Airway epithelial cell (primary cell): Measurements from ENCODE around the gene ERBB3. TPM values are rescaled to one million over a fixed set of nuclear protein-coding genes. Genes with fewer than 3 reads are reported as not detected.

Experiments
- total RNA-seq: library from RNA; depleted of rRNA; stranded (reverse); fragments of >200 nt; gene quantifications from 2 replicates; pipeline ENCODE4 v1.2.3, GENCODE V29; 2015

The ERBB3 gene
- 22.6 and 36.5 TPM in 2 replicates for total RNA-seq

DNA sequence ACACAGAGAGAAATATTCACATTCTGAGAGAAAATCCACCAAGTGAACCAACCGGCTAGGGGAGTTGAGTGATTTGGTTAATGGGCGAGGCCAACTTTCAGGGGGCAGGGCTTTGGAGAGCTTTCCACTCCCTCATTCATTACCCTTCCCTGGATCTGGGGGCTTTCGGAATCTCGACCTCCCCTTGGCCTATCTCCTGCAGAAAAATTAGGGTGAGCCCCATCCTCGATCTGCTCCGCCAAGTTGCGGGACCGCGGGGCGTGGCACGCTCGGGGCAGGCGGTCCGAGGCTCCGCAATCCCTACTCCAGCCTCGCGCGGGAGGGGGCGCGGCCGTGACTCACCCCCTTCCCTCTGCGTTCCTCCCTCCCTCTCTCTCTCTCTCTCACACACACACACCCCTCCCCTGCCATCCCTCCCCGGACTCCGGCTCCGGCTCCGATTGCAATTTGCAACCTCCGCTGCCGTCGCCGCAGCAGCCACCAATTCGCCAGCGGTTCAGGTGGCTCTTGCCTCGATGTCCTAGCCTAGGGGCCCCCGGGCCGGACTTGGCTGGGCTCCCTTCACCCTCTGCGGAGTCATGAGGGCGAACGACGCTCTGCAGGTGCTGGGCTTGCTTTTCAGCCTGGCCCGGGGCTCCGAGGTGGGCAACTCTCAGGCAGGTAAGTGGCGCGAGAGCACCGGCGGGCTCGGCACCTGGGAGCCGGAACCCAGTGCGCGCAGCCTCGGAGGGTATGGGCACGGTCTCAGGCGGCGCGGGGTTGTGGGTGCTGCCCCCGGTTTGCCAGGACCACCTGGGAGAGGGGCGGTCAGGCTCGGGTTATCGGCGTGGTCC, at the start of gene ERBB3:
ERBB3 (plus strand) TSS at position 443 of the 833 bp plus-strand sequence; CDS start at position 579, 136 bp downstream.

DNA sequence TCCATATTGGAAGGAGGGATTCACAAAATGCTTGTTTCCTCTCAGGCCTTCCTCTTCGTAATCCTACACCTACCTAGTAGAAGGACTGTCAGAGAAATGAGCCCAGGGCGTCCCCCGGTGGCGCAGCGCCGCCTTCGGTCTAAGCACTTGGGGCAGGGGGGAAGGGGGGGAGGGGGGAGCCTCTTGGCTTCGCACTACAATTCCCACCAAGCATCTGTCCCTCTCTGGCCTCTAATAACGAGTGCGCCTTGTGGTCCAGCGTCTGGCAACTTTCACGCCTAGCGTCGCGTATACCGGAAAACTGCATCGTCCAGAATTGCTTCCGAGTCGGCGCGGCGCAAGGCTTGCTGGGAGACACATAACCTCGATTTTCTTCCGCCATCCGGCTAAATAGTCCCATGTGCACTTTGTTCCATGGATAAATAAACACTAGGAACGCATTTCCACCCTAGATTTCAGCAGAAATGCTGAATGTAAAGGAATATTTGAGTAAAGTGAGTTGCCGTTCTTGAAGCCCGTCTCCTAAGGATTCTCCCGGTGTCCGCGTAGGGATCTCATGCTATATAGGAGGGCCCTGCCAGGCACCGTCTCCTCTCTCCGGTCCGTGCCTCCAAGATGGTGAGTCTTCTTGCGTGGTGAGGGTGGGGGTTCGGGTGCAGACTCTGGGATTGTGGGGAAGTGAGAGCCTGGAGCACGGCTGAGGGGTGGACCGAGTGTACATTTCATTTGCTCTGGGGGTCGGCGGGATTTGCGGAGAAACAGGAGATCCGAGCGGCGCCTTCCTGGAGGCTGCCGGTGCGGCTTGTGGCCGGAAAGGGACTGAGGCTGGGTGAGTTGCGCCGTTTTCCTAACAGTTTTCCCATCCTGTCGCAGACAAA, 38.2 kb upstream of the ERBB3 start, which contains the start of gene RPS26:
RPS26 (plus strand) TSS at position 367 of the 878 bp plus-strand sequence; CDS start at position 616, 249 bp downstream.

DNA sequence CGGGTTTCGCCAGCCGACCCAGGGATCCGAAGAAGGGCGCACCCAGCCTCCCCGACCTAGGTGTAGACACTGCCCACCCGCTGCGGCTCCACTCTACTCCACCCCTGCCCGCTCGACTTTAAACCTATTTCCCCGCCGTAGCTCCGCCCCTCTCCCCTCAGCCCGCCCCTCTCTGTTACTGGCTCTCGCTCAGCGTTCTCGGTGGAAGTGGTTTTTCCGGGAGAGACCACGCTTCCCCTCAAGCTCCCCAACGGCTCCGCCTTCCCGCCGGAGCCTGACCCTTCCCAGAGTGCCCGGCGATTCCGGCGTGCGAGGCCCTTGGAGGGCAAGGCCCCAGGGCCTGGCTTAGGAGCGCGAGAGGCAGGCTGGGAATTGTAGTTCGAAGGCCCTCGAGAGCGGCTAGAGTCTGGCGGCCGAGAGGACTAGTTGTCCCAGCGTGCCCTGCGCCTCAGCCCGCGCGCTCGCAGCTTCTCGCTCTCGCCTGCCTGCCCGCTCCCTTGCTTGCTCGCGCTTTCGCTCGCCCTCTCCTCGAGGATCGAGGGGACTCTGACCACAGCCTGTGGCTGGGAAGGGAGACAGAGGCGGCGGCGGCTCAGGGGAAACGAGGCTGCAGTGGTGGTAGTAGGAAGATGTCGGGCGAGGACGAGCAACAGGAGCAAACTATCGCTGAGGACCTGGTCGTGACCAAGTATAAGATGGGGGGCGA, 24.3 kb downstream of the ERBB3 start, which contains the start of gene PA2G4:
PA2G4 (plus strand) TSS at position 451 of the 706 bp plus-strand sequence; CDS start at position 630, 179 bp downstream.

DNA sequence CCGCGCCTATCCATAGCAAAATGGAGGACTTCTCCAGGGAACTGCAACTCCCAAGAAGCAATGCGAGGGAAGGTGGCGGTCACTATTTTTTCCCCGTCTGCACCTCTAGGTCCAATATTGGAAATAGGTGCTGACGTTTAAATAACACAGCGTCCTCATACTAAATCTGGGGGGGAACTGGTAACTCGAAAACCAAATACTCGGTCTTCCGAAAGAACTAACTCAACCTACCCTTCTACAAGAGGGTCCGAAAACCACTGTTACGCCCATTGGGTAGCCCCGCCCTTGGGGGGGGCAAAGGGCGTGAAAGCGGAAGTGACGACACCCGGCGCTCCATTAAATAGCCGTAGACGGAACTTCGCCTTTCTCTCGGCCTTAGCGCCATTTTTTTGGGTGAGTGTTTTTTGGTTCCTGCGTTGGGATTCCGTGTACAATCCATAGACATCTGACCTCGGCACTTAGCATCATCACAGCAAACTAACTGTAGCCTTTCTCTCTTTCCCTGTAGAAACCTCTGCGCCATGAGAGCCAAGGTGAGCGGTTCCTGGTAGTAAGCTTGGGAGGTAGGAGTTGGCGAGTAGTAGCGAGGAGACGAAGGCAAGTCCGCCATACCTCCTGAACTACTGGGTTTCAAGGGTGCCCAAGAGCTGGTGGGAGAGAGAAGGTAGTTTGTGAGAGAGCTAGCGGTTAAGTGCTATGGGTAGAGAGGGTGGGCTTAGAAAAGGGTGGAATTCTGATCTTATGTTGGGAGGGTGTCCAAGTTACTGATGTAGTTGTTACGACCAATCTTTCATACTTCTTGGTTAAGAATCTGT, 36.5 kb downstream of the ERBB3 start, which contains the start of gene RPL41:
RPL41 (plus strand) TSS at position 367 of the 815 bp plus-strand sequence.

DNA sequence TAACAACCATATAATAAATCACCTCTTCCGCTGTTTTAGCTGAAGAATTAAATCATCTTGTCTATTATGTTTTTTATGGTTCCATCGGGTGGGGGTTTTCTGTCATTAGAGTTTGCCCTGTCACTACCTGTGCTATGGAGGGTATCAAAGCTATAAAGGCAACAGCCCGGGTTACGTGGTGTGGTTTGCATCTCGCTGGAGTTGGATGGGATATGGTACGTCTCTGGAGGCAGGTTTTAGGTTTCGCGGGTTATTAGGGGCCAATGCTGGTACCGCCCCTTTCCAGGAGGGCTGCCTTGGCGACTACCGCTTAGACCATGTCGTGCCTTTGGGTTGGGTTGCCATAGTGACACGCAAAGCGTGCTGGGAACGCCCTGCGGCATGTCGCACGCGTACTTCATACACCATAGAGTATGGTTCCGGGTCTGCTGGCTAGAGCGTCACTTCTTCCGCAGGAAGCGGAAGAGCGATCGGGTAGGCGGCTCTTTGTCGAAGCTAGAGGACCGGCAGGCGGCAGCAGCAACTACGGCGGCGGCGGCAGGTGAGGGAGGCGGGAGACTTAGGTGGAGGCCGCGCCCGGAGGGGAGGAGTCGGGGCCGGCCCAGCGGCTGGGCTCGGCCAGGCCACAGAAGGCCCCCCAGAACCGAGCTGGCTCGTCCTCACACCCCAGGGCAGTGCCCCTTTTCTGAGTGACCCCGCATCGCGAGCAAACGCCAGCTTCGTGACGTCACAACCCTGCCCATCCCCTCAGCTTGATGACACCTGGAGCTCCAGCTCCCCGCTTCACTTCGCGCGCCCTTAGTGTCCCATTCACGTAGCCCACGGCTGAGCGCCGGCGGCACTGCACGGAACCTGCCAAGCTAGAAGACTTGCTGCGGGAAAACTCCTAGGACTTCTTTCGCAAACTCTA, 38.1 kb downstream of the ERBB3 start, which contains the start of gene ZC3H10:
ZC3H10 (plus strand) TSS at position 489 of the 910 bp plus-strand sequence. CDS start 2,297 bp downstream, outside the sequence.

DNA sequence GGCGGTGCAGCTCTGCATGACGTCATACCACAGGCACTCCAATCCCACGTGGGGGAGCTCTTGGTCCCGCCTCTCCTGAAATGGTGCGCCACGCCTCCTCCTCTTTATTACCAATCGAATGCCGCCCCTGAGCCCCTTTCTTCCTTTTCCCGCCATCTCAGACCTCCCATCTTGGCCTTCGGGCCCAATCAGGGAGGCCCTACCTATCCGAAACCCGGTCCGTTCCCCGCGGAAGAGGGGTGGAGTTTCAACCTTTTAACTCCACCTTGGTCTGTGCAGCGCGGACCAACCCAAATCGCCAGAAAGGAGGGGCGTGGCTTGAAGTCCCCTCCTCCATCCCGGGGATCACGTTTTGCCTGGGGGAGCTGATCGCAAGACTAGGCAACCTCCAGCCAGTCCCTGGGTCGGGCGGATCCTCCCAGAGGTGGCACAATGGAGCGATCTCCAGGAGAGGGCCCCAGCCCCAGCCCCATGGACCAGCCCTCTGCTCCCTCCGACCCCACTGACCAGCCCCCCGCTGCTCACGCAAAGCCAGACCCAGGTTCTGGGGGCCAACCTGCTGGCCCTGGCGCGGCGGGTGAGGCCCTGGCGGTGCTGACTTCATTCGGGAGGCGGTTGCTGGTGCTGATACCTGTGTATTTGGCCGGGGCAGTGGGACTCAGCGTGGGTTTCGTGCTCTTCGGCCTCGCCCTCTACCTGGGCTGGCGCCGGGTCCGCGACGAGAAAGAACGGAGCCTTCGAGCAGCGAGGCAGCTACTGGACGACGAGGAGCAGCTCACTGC, 48.1 kb downstream of the ERBB3 start, which contains the start of gene ESYT1:
ESYT1 (plus strand) TSS at position 380 of the 782 bp plus-strand sequence; CDS start at position 433, 53 bp downstream.

DNA sequence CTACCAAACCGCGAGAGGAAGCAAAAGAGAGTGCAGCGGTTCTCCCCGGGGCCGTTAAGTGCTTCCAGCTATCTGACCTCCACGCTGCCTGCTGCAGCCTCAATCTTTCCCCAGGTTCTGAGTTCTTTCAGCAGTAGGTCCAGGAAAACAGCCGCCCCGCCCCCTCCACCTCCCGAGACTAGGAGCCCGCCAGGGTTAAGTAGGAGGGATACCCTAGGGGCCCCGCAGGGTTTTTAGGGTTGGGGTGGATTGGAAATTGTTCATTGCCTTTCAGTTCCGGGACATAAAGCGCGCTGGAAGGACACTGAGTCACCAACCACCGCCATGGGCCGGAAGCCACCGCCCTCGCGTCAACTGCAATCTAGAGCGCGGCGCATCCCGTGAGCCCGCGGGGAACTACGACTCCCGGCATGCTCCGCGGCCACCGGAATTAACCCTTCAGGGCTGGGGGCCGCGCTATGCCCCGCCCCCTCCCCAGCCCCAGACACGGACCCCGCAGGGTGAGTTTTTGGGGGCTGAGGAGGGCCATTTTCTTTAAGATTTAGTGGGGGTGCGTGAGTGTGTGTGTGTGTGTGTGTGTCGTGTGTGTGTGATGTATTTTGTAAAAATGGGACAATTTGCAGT, 72.3 kb downstream of the ERBB3 start, which contains the start of gene MYL6B:
MYL6B (plus strand) TSS at position 456 of the 624 bp plus-strand sequence. CDS start 1,332 bp downstream, outside the sequence.

Other genes with a start within 250 kb of the ERBB3 start
- gene MMP19, start 237.2 kb upstream of the ERBB3 start, total RNA-seq, result 1.1 and 1.2 TPM in 2 replicates
- gene PYM1, start 152.3 kb upstream of the ERBB3 start, total RNA-seq, result 57.3 and 64.0 TPM in 2 replicates
- 141 and 497 TPM in 2 replicates for gene DGKA, start 149.0 kb upstream of the ERBB3 start, total RNA-seq
- gene PMEL, start 114.1 kb upstream of the ERBB3 start, total RNA-seq, result 1.9 and 2.6 TPM in 2 replicates
- 36.7 and 43.8 TPM in 2 replicates for gene CDK2, start 113.3 kb upstream of the ERBB3 start, total RNA-seq
- 47.2 and 66.3 TPM in 2 replicates for gene RAB5B, start 106.1 kb upstream of the ERBB3 start, total RNA-seq
- gene SUOX, start 82.9 kb upstream of the ERBB3 start, total RNA-seq, result 14.6 and 15.9 TPM in 2 replicates
- gene IKZF4, start 59.1 kb upstream of the ERBB3 start, total RNA-seq, result 2.2 and 4.6 TPM in 2 replicates
- gene RPS26, start 38.2 kb upstream of the ERBB3 start, total RNA-seq, result 1,471 and 1,883 TPM in 2 replicates
- 322 and 323 TPM in 2 replicates for gene PA2G4, start 24.4 kb downstream of the ERBB3 start, total RNA-seq
- gene RPL41, start 36.5 kb downstream of the ERBB3 start, total RNA-seq, result 4,695 and 6,389 TPM in 2 replicates
- 0.98 and 2.2 TPM in 2 replicates for gene ZC3H10, start 38.1 kb downstream of the ERBB3 start, total RNA-seq
- 152 and 202 TPM in 2 replicates for gene ESYT1, start 48.1 kb downstream of the ERBB3 start, total RNA-seq
- gene MYL6B, start 72.4 kb downstream of the ERBB3 start, total RNA-seq, result 56.0 and 95.3 TPM in 2 replicates
- 1,958 and 2,366 TPM in 2 replicates for gene MYL6, start 78.2 kb downstream of the ERBB3 start, total RNA-seq
- 22.7 and 28.4 TPM in 2 replicates for gene SMARCC2, start 109.3 kb downstream of the ERBB3 start, total RNA-seq
- 32.7 and 36.3 TPM in 2 replicates for gene RNF41, start 141.8 kb downstream of the ERBB3 start, total RNA-seq
- gene NABP2, start 144.2 kb downstream of the ERBB3 start, total RNA-seq, result 43.2 and 50.9 TPM in 2 replicates
- not detected in 2 replicates for gene SLC39A5, start 149.9 kb downstream of the ERBB3 start, total RNA-seq
- 12.4 and 18.3 TPM in 2 replicates for gene ANKRD52, start 178.2 kb downstream of the ERBB3 start, total RNA-seq
- 7.8 and 18.3 TPM in 2 replicates for gene COQ10A, start 186.8 kb downstream of the ERBB3 start, total RNA-seq
- 111 and 144 TPM in 2 replicates for gene CS, start 220.2 kb downstream of the ERBB3 start, total RNA-seq
- 78.9 and 88.9 TPM in 2 replicates for gene CNPY2, start 235.8 kb downstream of the ERBB3 start, total RNA-seq